ENCODE measurements around the gene OR2C3.

OR2C3 gene

DNA sequence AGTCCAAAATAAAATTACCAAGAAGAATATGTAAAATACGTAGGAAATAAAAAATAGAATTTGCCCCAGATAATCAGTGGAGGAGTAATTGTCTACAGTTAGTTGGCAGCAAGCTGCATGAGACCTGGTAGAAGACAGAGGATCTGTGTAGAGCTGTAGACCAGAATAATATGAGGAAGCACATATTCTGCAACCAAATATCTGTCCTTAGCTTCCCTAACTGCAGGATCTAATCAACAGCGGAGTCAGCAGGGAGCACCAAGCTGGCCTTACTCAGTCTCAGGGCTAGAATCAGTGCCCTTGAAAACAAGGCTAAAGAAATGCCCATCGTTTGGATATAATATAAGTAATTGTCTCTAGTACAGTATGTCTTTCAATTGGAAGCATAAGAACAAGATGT is 6.6 kb upstream of the OR2C3 start:
- Histone ChIP-seq H3K9me3 (ENCODE audit: low read length) (no peaks in the 10 kb centered on the region), H3K27ac (ENCODE audit: low read depth, low read length, poor library complexity, severe bottlenecking) (no peak overlapping the region), H4K20me1 (ENCODE audit: insufficient read depth, low read length) (no peaks in the 10 kb centered on the region), H3F3A (ENCODE audit: insufficient read depth, low read length) (no peaks in the 10 kb centered on the region), H3K4me3 (ENCODE audit: low read depth, low read length, poor library complexity, severe bottlenecking) (no peak overlapping the region), H3K9ac (ENCODE audit: low read length) (no peak overlapping the region), H3K79me2 (ENCODE audit: insufficient read depth, low read length) (no peaks in the 10 kb centered on the region), H3K4me1 (ENCODE audit: insufficient read depth, low read length, severe bottlenecking) (no peaks in the 10 kb centered on the region), H3K9me2 (ENCODE audit: low read depth, low read length) (no peaks in the 10 kb centered on the region), H2AFZ (ENCODE audit: low read length) (no peak overlapping the region), H3K27me3 (ENCODE audit: insufficient read depth, low read length) (no peaks in the 10 kb centered on the region), H3K4me2 (ENCODE audit: low read length) (no peak overlapping the region), H3K36me3 (ENCODE audit: insufficient read depth, low read length) (no peaks in the 10 kb centered on the region)
- TF ChIP-seq, protein P1, sequence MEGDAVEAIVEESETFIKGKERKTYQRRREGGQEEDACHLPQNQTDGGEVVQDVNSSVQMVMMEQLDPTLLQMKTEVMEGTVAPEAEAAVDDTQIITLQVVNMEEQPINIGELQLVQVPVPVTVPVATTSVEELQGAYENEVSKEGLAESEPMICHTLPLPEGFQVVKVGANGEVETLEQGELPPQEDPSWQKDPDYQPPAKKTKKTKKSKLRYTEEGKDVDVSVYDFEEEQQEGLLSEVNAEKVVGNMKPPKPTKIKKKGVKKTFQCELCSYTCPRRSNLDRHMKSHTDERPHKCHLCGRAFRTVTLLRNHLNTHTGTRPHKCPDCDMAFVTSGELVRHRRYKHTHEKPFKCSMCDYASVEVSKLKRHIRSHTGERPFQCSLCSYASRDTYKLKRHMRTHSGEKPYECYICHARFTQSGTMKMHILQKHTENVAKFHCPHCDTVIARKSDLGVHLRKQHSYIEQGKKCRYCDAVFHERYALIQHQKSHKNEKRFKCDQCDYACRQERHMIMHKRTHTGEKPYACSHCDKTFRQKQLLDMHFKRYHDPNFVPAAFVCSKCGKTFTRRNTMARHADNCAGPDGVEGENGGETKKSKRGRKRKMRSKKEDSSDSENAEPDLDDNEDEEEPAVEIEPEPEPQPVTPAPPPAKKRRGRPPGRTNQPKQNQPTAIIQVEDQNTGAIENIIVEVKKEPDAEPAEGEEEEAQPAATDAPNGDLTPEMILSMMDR (IDR thresholded peaks at IDR 0.05; ENCODE audit: low read length), result no peak
- no peak for TF ChIP-seq EZH2 (IDR thresholded peaks at IDR 0.05; ENCODE audit: borderline replicate concordance, low read length)

DNA sequence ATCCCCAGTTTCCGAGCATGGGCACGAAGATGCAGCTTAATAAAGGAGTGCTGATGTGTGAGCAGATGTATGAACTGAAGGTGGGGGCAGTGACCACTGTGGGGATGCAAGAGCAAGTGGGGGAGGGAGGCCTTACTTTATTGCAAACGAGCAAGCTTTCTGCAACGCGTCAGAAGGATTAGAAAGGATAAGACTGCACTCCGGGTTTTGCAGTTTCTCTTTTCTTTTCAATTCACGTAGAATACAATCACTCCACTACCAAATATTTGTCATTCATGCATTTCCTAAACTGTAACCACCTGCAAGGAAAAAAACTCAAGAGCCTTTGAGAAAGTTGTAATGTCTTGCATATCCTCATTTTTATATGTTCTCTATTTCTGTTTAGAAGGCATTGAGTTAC is 4.3 kb upstream of the OR2C3 start:
- no peak overlapping the region for H3K27ac ChIP-seq (ENCODE audit: low read depth, low read length, poor library complexity, severe bottlenecking)
- no peak overlapping the region for H3K4me2 ChIP-seq (ENCODE audit: low read length)
- H3K36me3 ChIP-seq (ENCODE audit: insufficient read depth, low read length), result no peaks in the 10 kb centered on the region
- H3K9me2 ChIP-seq (ENCODE audit: low read depth, low read length), result no peaks in the 10 kb centered on the region
- H3K9ac ChIP-seq (ENCODE audit: low read length), result no peak overlapping the region
- H3K4me1 ChIP-seq (ENCODE audit: insufficient read depth, low read length, severe bottlenecking), result no peaks in the 10 kb centered on the region
- H3F3A ChIP-seq (ENCODE audit: insufficient read depth, low read length), result no peaks in the 10 kb centered on the region
- H3K79me2 ChIP-seq (ENCODE audit: insufficient read depth, low read length), result no peaks in the 10 kb centered on the region
- H3K4me3 ChIP-seq (ENCODE audit: low read depth, low read length, poor library complexity, severe bottlenecking), result no peak overlapping the region
- H3K9me3 ChIP-seq (ENCODE audit: low read length), result no peaks in the 10 kb centered on the region
- H2AFZ ChIP-seq (ENCODE audit: low read length), result no peak overlapping the region
- TF ChIP-seq EZH2 (IDR thresholded peaks at IDR 0.05; ENCODE audit: borderline replicate concordance, low read length), result no peak
- no peaks in the 10 kb centered on the region for H3K27me3 ChIP-seq (ENCODE audit: insufficient read depth, low read length)
- no peaks in the 10 kb centered on the region for H4K20me1 ChIP-seq (ENCODE audit: insufficient read depth, low read length)

DNA sequence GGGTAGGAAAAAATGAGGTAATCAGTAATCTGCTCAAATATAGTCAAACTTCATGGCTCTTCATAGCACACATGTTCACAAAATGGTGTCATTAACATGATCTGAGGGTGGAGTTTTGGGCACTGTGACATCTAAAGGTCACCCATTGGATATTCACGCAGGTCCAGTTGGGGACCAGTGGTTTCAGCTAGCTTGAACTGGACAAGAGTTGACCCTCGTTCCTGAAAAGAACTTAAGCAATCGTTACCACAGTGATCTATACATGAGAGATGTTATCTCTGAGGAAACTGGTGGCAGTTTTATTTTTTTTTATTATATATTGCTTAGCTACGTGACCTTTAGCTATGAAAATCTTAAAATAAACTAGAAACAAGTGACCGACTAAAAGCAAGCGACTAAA is 3.0 kb upstream of the OR2C3 start:
- no peaks in the 10 kb centered on the region for H4K20me1 ChIP-seq (ENCODE audit: insufficient read depth, low read length)

DNA sequence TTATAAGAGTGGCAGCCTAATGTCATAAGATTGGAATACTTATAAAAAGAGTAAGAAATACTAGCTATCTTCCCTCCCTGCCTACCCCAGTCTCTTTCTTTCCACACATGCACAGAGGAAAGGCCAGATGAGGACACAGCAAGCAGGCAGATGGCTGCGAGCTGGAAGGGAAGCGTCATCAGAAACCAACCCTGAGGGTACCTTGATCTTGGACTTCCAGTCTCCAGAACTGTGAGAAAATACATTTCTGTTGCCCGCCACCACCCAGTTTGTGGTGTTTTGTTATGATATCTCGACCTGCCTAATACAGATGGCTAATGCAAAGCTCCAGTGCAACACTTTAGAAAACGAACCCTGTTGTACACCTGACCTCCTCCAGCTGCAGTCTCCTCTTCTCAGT is 2.3 kb upstream of the OR2C3 start:
- Histone ChIP-seq H3F3A (ENCODE audit: insufficient read depth, low read length) (no peaks in the 10 kb centered on the region), H3K27ac (ENCODE audit: low read depth, low read length, poor library complexity, severe bottlenecking) (no peak overlapping the region), H3K4me1 (ENCODE audit: insufficient read depth, low read length, severe bottlenecking) (no peaks in the 10 kb centered on the region), H3K36me3 (ENCODE audit: insufficient read depth, low read length) (no peaks in the 10 kb centered on the region), H3K9me2 (ENCODE audit: low read depth, low read length) (no peaks in the 10 kb centered on the region), H4K20me1 (ENCODE audit: insufficient read depth, low read length) (no peaks in the 10 kb centered on the region), H3K4me3 (ENCODE audit: low read depth, low read length, poor library complexity, severe bottlenecking) (no peak overlapping the region), H3K4me2 (ENCODE audit: low read length) (no peak overlapping the region), H3K9ac (ENCODE audit: low read length) (no peak overlapping the region), H3K9me3 (ENCODE audit: low read length) (no peaks in the 10 kb centered on the region), H2AFZ (ENCODE audit: low read length) (no peak overlapping the region), H3K27me3 (ENCODE audit: insufficient read depth, low read length) (no peaks in the 10 kb centered on the region), H3K79me2 (ENCODE audit: insufficient read depth, low read length) (no peaks in the 10 kb centered on the region)
- TF ChIP-seq EZH2 (IDR thresholded peaks at IDR 0.05; ENCODE audit: borderline replicate concordance, low read length), result no peak
- TF ChIP-seq, protein P1 (IDR thresholded peaks at IDR 0.05; ENCODE audit: low read length), result no peak

More for the DNA sequence above, 3.0 kb upstream of the OR2C3 start:
- no peak overlapping the region for H3K4me3 ChIP-seq (ENCODE audit: low read depth, low read length, poor library complexity, severe bottlenecking)
- H3K27ac ChIP-seq (ENCODE audit: low read depth, low read length, poor library complexity, severe bottlenecking), result no peak overlapping the region
- H3K79me2 ChIP-seq (ENCODE audit: insufficient read depth, low read length), result no peaks in the 10 kb centered on the region
- H3K36me3 ChIP-seq (ENCODE audit: insufficient read depth, low read length), result no peaks in the 10 kb centered on the region
- H3K4me2 ChIP-seq (ENCODE audit: low read length), result no peak overlapping the region
- H3K27me3 ChIP-seq (ENCODE audit: insufficient read depth, low read length), result no peaks in the 10 kb centered on the region
- H3K4me1 ChIP-seq (ENCODE audit: insufficient read depth, low read length, severe bottlenecking), result no peaks in the 10 kb centered on the region
- no peak overlapping the region for H3K9ac ChIP-seq (ENCODE audit: low read length)
- no peaks in the 10 kb centered on the region for H3F3A ChIP-seq (ENCODE audit: insufficient read depth, low read length)
- no peaks in the 10 kb centered on the region for H3K9me2 ChIP-seq (ENCODE audit: low read depth, low read length)
- no peak overlapping the region for H2AFZ ChIP-seq (ENCODE audit: low read length)
- no peak for TF ChIP-seq EZH2 (IDR thresholded peaks at IDR 0.05; ENCODE audit: borderline replicate concordance, low read length)
- TF ChIP-seq, protein P1 (IDR thresholded peaks at IDR 0.05; ENCODE audit: low read length), result no peak
- H3K9me3 ChIP-seq (ENCODE audit: low read length), result no peaks in the 10 kb centered on the region
